K562 (cell line): ENCODE measurements around the gene CRHR2. TPM values are rescaled to one million over a fixed set of nuclear protein-coding genes. Genes with fewer than 3 reads are reported as not detected.
A peak's percentile ranks its signal among the peaks of the same experiment; 100 is the strongest.

Experiments used
- ATAC-seq: fragments of 200-7000 bp; cut with Tn5 transposase; 3 replicates; pipeline ENCODE4 v1.9.1; 2020; ENCODE audit warnings: moderate library complexity
- BruUV-seq: library from RNA; stranded (reverse); fragments of 400-500 nt; replicated peaks from 2 replicates; lab custom pipeline; 2021; lab: Mats Ljungman, UMichigan
- CTCF ChIA-PET: fragments of 300-600 bp; formaldehyde crosslinking; extraction: SDS; loops from one replicate; lab custom pipeline; 2021; ENCODE audit warnings: low intra/inter-chr PET ratio; lab: Yijun Ruan, JAX
- POLR2A ChIA-PET: fragments of 300-600, 350-650 bp; sonication (Branson Sonifier 250); formaldehyde crosslinking; extraction: SDS; loops from one replicate; lab custom pipeline; 2021; ENCODE audit warnings: antibody characterized with exemption, inconsistent platforms; lab: Yijun Ruan, JAX
- DNase-seq, 4 experiments: peaks; one replicate each; pipeline versions ENCODE4 v3.0.0 to v3.0.0-alpha.2; 2011 to 2018; ENCODE audit warnings: low spot score in 3 of 4, mixed read lengths in 3 of 4; ENCODE audit errors: extremely low read depth in 1 of 4
- FAIRE-seq: peaks from 2 replicates; lab custom pipeline; 2011; peaks lifted over from hg19 to GRCh38; lab: Jason Lieb, UNC
- H2AFZ ChIP-seq: 2 replicates; pipeline ENCODE4 v1.6.0; 2011; ENCODE audit warnings: low read depth, low read length, control low read depth, inconsistent platforms
- H3K27ac ChIP-seq: fragments of 200-600 bp; 3 replicates; pipeline ENCODE4 v1.8.0; 2011; ENCODE audit warnings: low read depth, mild to moderate bottlenecking, control low read depth, inconsistent platforms, low read length, moderate library complexity, mixed read lengths; ENCODE audit errors: extremely low read depth
- H3K27me3 ChIP-seq, 2 experiments: fragments of 300-600 bp in 1 of 2; 2 replicates in 1 of 2; 3 replicates in 1 of 2; pipeline versions ENCODE4 v1.6.0 to v1.8.0; 2011; ENCODE audit warnings: inconsistent platforms in 2 of 2, low read length in 2 of 2, mild to moderate bottlenecking in 1 of 2, mixed read lengths in 1 of 2, moderate library complexity in 1 of 2; ENCODE audit not compliant: control insufficient read depth in 2 of 2, insufficient read depth in 2 of 2
- H3K36me3 ChIP-seq: fragments of 300-600 bp; 3 replicates; pipeline ENCODE4 v1.8.0; 2011; ENCODE audit warnings: mild to moderate bottlenecking, low read length, inconsistent platforms; ENCODE audit not compliant: control insufficient read depth, insufficient read depth
- H3K4me1 ChIP-seq, 2 experiments: fragments of 200-600 bp in 1 of 2; replicated peaks in 1 of 2; 2 replicates in 1 of 2; 3 replicates in 1 of 2; pipeline versions ENCODE4 v1.5.1 to v1.8.0; 2011; ENCODE audit warnings: inconsistent platforms in 2 of 2, low read length in 2 of 2, mild to moderate bottlenecking in 1 of 2, mixed read lengths in 1 of 2, moderate library complexity in 1 of 2; ENCODE audit not compliant: control insufficient read depth in 2 of 2, insufficient read depth in 2 of 2
- H3K4me2 ChIP-seq: 2 replicates; pipeline ENCODE4 v1.6.1; 2011; ENCODE audit warnings: low read length, control low read depth, inconsistent platforms, mixed read lengths; ENCODE audit not compliant: insufficient read depth
- H3K4me3 ChIP-seq: fragments of 200-600 bp; sonication (generic), shearing (Covaris generic); 2 replicates; pipeline ENCODE4 v1.5.1; 2016; ENCODE audit warnings: control low read depth, inconsistent platforms
- H3K79me2 ChIP-seq: fragments of 200-600 bp; 3 replicates; pipeline ENCODE4 v1.8.0; 2011; ENCODE audit warnings: low read length, inconsistent platforms; ENCODE audit not compliant: control insufficient read depth, insufficient read depth
- H3K9ac ChIP-seq, 2 experiments: 2 replicates each; pipeline versions ENCODE4 v1.6.0 to v1.6.1; 2011; ENCODE audit warnings: low read depth in 2 of 2, low read length in 2 of 2, control low read depth in 1 of 2, inconsistent platforms in 1 of 2, mild to moderate bottlenecking in 1 of 2, mixed read lengths in 1 of 2; ENCODE audit not compliant: insufficient read depth in 1 of 2
- H3K9me1 ChIP-seq: one replicate; pipeline ENCODE4 v1.6.0; 2011; ENCODE audit warnings: inconsistent platforms, mild to moderate bottlenecking, low read length, moderate library complexity; ENCODE audit not compliant: control insufficient read depth, insufficient read depth
- H3K9me3 ChIP-seq: replicated peaks from 2 replicates; pipeline ENCODE4 v1.5.1; 2011; ENCODE audit warnings: low read depth, low read length, inconsistent platforms; ENCODE audit not compliant: control insufficient read depth, insufficient read depth
- H4K20me1 ChIP-seq: replicated peaks from 2 replicates; pipeline ENCODE4 v1.6.1; 2011; ENCODE audit warnings: low read length, inconsistent platforms, mixed read lengths; ENCODE audit not compliant: control insufficient read depth, insufficient read depth
- ARID4B ChIP-seq: sonication (generic); formaldehyde crosslinking; IDR thresholded peaks from 2 replicates; pipeline ENCODE4 v1.8.0; 2022; ENCODE audit warnings: mild to moderate bottlenecking, missing genetic modification reagents
- CEBPB ChIP-seq: fragments of 450-650 bp; IDR thresholded peaks from 2 replicates; pipeline ENCODE4 v1.6.1; 2016; ENCODE audit warnings: missing genetic modification characterization, missing compliant biosample characterization
- RBM15 ChIP-seq: fragments of 200-400 bp; formaldehyde crosslinking; IDR thresholded peaks from 2 replicates; pipeline ENCODE4 v1.6.1; 2018; ENCODE audit warnings: mild to moderate bottlenecking, low read length, moderate library complexity; ENCODE audit not compliant: insufficient read depth
- WGBS: fragments of 100-300 bp; shearing (Covaris generic); methylation state at CpG from one replicate; pipeline ENCODE4 v1.1.6; 2016; ENCODE audit warnings: low coverage, mixed read lengths; ENCODE audit not compliant: insufficient coverage; ENCODE audit errors: missing lambda C conversion rate; 5-methylcytosine and 5-hydroxymethylcytosine counted together
- in situ Hi-C: fragments of 300-500 bp; cut with MboI; formaldehyde crosslinking; loops from 4 replicates; pipeline ENCODE4 v1.15.0; 2018; ENCODE audit warnings: inconsistent platforms, mixed read lengths
- intact Hi-C: fragments of 100-400 bp; cut with micrococcal nuclease; formaldehyde crosslinking; loops from 2 replicates; pipeline ENCODE4 v1.14.2; 2022
- polyA plus RNA-seq, 8 experiments: library from polyadenylated mRNA; depleted of rRNA in 4 of 8; stranded (reverse) in 5 of 8; unstranded in 3 of 8; fragments of >200 nt; fragmentation: Nextera tagmentation in 2 of 8; fragmentation: Illumina TruSeq in 1 of 8; extraction: Ambion mirVana in 2 of 8; extraction: Trizol in 1 of 8; gene quantifications; 2 replicates each; pipeline versions ENCODE4 v1.2.1 to v1.2.3, GENCODE V29; 2011 to 2014; ENCODE audit warnings: inconsistent platforms in 1 of 8, missing spikeins in 1 of 8
- total RNA-seq, 7 experiments: library from RNA; depleted of rRNA in 6 of 7; stranded (reverse); fragments of >200 nt in 6 of 7; fragmentation: Illumina TruSeq in 2 of 7; extraction: Trizol in 2 of 7; gene quantifications; 2 replicates each; pipeline versions ENCODE4 v1.2.1 to v1.2.3, GENCODE V29; 2011 to 2021; ENCODE audit warnings: low replicate concordance in 1 of 7

CRHR2 gene
- total and polyA plus RNA-seq, 9 of the 15 experiments (the other 6 are each of a cell fraction or from before 2014, with no cell fraction given) = not detected

GRCh38 chr7:30708983-30709382 lies 26.7 kb upstream of the CRHR2 start:
- BruUV-seq = no TSS peak
- Histone ChIP-seq H3K9me3 (no peaks in the 10 kb centered on the region), H3K4me1 (peaks cover 2 to 4% of the 10 kb centered on the region in 2 experiments; a peak in 3 of 5 replicates), H3K4me3 (no peak overlapping the region), H3K79me2 (no peaks in the 10 kb centered on the region), H2AFZ (no peak overlapping the region), H3K4me2 (no peak overlapping the region), H4K20me1 (0 out of 2 replicates have a peak, but pooled peaks cover 2% of the 10 kb centered on the region), H3K27ac (no peak overlapping the region), H3K9me1 (no peaks in the 10 kb centered on the region), H3K27me3 (peaks cover 18 to 68% of the 10 kb centered on the region in 2 experiments; a peak in 4 of 5 replicates), H3K9ac (no peak overlapping the region), H3K36me3 (no peaks in the 10 kb centered on the region)
- no peak for DNase-seq
- POLR2A ChIA-PET = interaction anchor here (0.6 to 2.2 kb wide), 2 partner anchors 10 to 755 kb away, joined by 3 to 5 read pairs; no protein-coding TSS in a partner anchor
- intact Hi-C loops = no loop called here
- FAIRE-seq = no peak
- WGBS = 2% methylated on average over 3 of the region's 3 CpGs
- no peak for ATAC-seq
- TF ChIP-seq ARID4B (CRISPR knock-in tag) (no peak), CEBPB (peak; percentile 35; the same call in 1 of the 2 replicates), RBM15 (no peak)
- in situ Hi-C loops = no loop called here
- CTCF ChIA-PET = no interaction called here
